WTC11 (cell line): ENCODE data around the gene CCDC136. TPM values are rescaled to one million over a fixed set of nuclear protein-coding genes. Genes with fewer than 3 reads are reported as not detected.

Source experiments
- ATAC-seq: fragments of 200-7000 bp; cut with Tn5 transposase; 2 replicates; pipeline ENCODE4 v1.10.0; 2021; ENCODE audit warnings: mild to moderate bottlenecking, moderate library complexity
- CTCF ChIA-PET: fragments of 300-600 bp; sonication (Branson Sonifier 250); formaldehyde crosslinking; loops from one replicate; lab custom pipeline; 2021; ENCODE audit warnings: antibody characterized with exemption; lab: Charles Lee
- POLR2A ChIA-PET: fragments of 350-600 bp; sonication (Branson Sonifier 250); formaldehyde crosslinking; loops from one replicate; lab custom pipeline; 2021; ENCODE audit warnings: antibody characterized with exemption; lab: Charles Lee
- DNase-seq: peaks from one replicate; pipeline ENCODE4 v3.0.0; 2021; ENCODE audit warnings: low spot score
- H3K27ac Mint-ChIP-seq: 2 replicates; pipeline ENCODE4 v1.8.0; 2021; ENCODE audit warnings: mixed read lengths
- H3K27me3 Mint-ChIP-seq: 2 replicates; pipeline ENCODE4 v1.8.0; 2021; ENCODE audit warnings: low read depth, mild to moderate bottlenecking, moderate library complexity, mixed read lengths
- H3K36me3 Mint-ChIP-seq: 2 replicates; pipeline ENCODE4 v1.8.0; 2021; ENCODE audit warnings: mixed read lengths
- H3K4me1 Mint-ChIP-seq: 2 replicates; pipeline ENCODE4 v1.8.0; 2022; ENCODE audit warnings: mixed read lengths
- H3K4me3 Mint-ChIP-seq: 2 replicates; pipeline ENCODE4 v1.8.0; 2021; ENCODE audit warnings: mild to moderate bottlenecking, moderate library complexity, mixed read lengths
- H3K9me3 Mint-ChIP-seq: 2 replicates; pipeline ENCODE4 v1.8.0; 2021; ENCODE audit warnings: mixed read lengths
- ELF4 ChIP-seq: sonication (generic); formaldehyde crosslinking; IDR thresholded peaks from 2 replicates; pipeline ENCODE4 v1.8.1; 2022; ENCODE audit warnings: low read depth, mild to moderate bottlenecking, moderate library complexity, missing genetic modification reagents
- FOXP1 ChIP-seq: sonication (generic); formaldehyde crosslinking; IDR thresholded peaks from 2 replicates; pipeline ENCODE4 v1.8.0; 2022; ENCODE audit warnings: missing genetic modification reagents, mild to moderate bottlenecking, moderate library complexity, borderline replicate concordance
- FOXP4 ChIP-seq: sonication (generic); formaldehyde crosslinking; IDR thresholded peaks from 2 replicates; pipeline ENCODE4 v1.8.0; 2022; ENCODE audit warnings: mild to moderate bottlenecking, missing genetic modification reagents
- GABPB1 ChIP-seq: sonication (generic); formaldehyde crosslinking; IDR thresholded peaks from 2 replicates; pipeline ENCODE4 v1.8.1; 2023; ENCODE audit warnings: mild to moderate bottlenecking, missing genetic modification reagents
- GRHL2 ChIP-seq: fragments of 250-450 bp; sonication (Bioruptor Pico); IDR thresholded peaks from 2 replicates; pipeline ENCODE4 v1.8.0; 2022; ENCODE audit warnings: mild to moderate bottlenecking, moderate library complexity; ENCODE audit not compliant: insufficient replicate concordance, severe bottlenecking
- IRF1 ChIP-seq: sonication (generic); formaldehyde crosslinking; IDR thresholded peaks from 2 replicates; pipeline ENCODE4 v1.8.0; 2023; ENCODE audit warnings: missing genetic modification reagents
- JUN ChIP-seq: sonication (generic); formaldehyde crosslinking; IDR thresholded peaks from 2 replicates; pipeline ENCODE4 v1.8.0; 2023; ENCODE audit warnings: mild to moderate bottlenecking, missing genetic modification reagents
- NFYB ChIP-seq: sonication (generic); formaldehyde crosslinking; conservative IDR thresholded peaks from 2 replicates; pipeline ENCODE4 v1.8.0; 2022; ENCODE audit warnings: low read depth, missing genetic modification reagents
- NR1H2 ChIP-seq: sonication (generic); formaldehyde crosslinking; IDR thresholded peaks from 2 replicates; pipeline ENCODE4 v1.9.0; 2021; ENCODE audit warnings: mild to moderate bottlenecking, moderate library complexity, missing genetic modification reagents
- RELA ChIP-seq: sonication (generic); formaldehyde crosslinking; IDR thresholded peaks from 2 replicates; pipeline ENCODE4 v1.8.1; 2022; ENCODE audit warnings: missing genetic modification reagents, mild to moderate bottlenecking, borderline replicate concordance
- SOX15 ChIP-seq: fragments of 250-450 bp; sonication (Bioruptor Pico); IDR thresholded peaks from 2 replicates; pipeline ENCODE4 v1.9.0; 2021; ENCODE audit warnings: mild to moderate bottlenecking
- ZNF121 ChIP-seq: sonication (generic); formaldehyde crosslinking; IDR thresholded peaks from 2 replicates; pipeline ENCODE4 v1.8.0; 2023; ENCODE audit warnings: missing genetic modification reagents
- ZNF263 ChIP-seq: sonication (generic); formaldehyde crosslinking; IDR thresholded peaks from 2 replicates; pipeline ENCODE4 v1.8.1; 2022; ENCODE audit warnings: low read depth, mild to moderate bottlenecking, moderate library complexity, missing genetic modification reagents
- ZNF317 ChIP-seq: sonication (generic); formaldehyde crosslinking; IDR thresholded peaks from 2 replicates; pipeline ENCODE4 v1.8.1; 2023; ENCODE audit warnings: low read depth, mild to moderate bottlenecking, moderate library complexity, missing genetic modification reagents, borderline replicate concordance
- ZNF416 ChIP-seq: fragments of 250-450 bp; sonication (Bioruptor Pico); IDR thresholded peaks from 2 replicates; pipeline ENCODE4 v1.9.0; 2021; ENCODE audit warnings: mild to moderate bottlenecking, inconsistent platforms
- ZNF423 ChIP-seq: fragments of 250-450 bp; sonication (Bioruptor Pico); IDR thresholded peaks from 2 replicates; pipeline ENCODE4 v2.1.2; 2022; ENCODE audit warnings: mild to moderate bottlenecking, moderate library complexity
- ZSCAN18 ChIP-seq: fragments of 250-450 bp; sonication (Bioruptor Pico); IDR thresholded peaks from 2 replicates; pipeline ENCODE4 v2.1.2; 2022; ENCODE audit warnings: mild to moderate bottlenecking, moderate library complexity
- total RNA-seq: library from RNA; stranded (reverse); gene quantifications from 3 replicates; pipeline ENCODE4 v1.2.3, GENCODE V29; 2021
- TF ChIP-seq, protein P1 (sequence below): sonication (generic); formaldehyde crosslinking; IDR thresholded peaks from 2 replicates; pipeline ENCODE4 v1.8.1; 2023; ENCODE audit warnings: mild to moderate bottlenecking, missing genetic modification reagents
- TF ChIP-seq, protein P2 (sequence below): sonication (generic); formaldehyde crosslinking; IDR thresholded peaks from 2 replicates; pipeline ENCODE4 v1.8.0; 2022; ENCODE audit warnings: missing genetic modification reagents
- TF ChIP-seq, protein P3 (sequence below): sonication (generic); formaldehyde crosslinking; IDR thresholded peaks from 2 replicates; pipeline ENCODE4 v1.8.1; 2022; ENCODE audit warnings: low read depth, mild to moderate bottlenecking, moderate library complexity, missing genetic modification reagents, borderline replicate concordance
- TF ChIP-seq, protein P4 (sequence below): sonication (generic); formaldehyde crosslinking; IDR thresholded peaks from 2 replicates; pipeline ENCODE4 v1.8.1; 2023; ENCODE audit warnings: mild to moderate bottlenecking, missing genetic modification reagents

CCDC136 gene
- total RNA-seq, 1 experiment from 2014 or later, result 51.0 TPM

- peaks cover 20% of the 10 kb centered on the region for H3K4me1 Mint-ChIP-seq
- ChIA-PET CTCF (interaction anchor here (0.6 to 4.5 kb wide), 8 partner anchors 9 to 509 kb away, joined by 3 to 44 read pairs (median 7); no protein-coding TSS in a partner anchor), POLR2A (interaction anchor here (0.7 kb wide), 1 partner anchor 42 kb away, joined by 3 read pairs; no protein-coding TSS in a partner anchor)
- peak; percentile 56 for ATAC-seq
- H3K9me3 Mint-ChIP-seq, result no peaks in the 10 kb centered on the region
- H3K27ac Mint-ChIP-seq, result no peak overlapping the region
- DNase-seq, result peak; percentile 62
- no peak for TF ChIP-seq JUN (CRISPR knock-in tag)
- TF ChIP-seq FOXP1 (CRISPR knock-in tag), result peak; percentile 40; the same call in 1 of the 2 replicates
- no peak for TF ChIP-seq ZNF263 (CRISPR knock-in tag)
- TF ChIP-seq ZNF423 (CRISPR knock-in tag), result peak; percentile 68
- TF ChIP-seq NR1H2 (CRISPR knock-in tag), result no peak
- 0 out of 2 replicates have a peak, but pooled peaks have one; percentile 16 for TF ChIP-seq ZNF121 (CRISPR knock-in tag)
- TF ChIP-seq GRHL2, result no peak
- 0 out of 2 replicates have a peak, but pooled peaks have one; percentile 62 for TF ChIP-seq FOXP4 (CRISPR knock-in tag)
- TF ChIP-seq RELA, result peak; percentile 64; the same call in 1 of the 2 replicates
- TF ChIP-seq ZNF317 (CRISPR knock-in tag), result peak; percentile 13; the same call in 1 of the 2 replicates
- no peak for TF ChIP-seq ZSCAN18
- 0 out of 2 replicates have a peak, but pooled peaks have one; percentile 52 for TF ChIP-seq IRF1 (CRISPR knock-in tag)
- TF ChIP-seq, protein P1, sequence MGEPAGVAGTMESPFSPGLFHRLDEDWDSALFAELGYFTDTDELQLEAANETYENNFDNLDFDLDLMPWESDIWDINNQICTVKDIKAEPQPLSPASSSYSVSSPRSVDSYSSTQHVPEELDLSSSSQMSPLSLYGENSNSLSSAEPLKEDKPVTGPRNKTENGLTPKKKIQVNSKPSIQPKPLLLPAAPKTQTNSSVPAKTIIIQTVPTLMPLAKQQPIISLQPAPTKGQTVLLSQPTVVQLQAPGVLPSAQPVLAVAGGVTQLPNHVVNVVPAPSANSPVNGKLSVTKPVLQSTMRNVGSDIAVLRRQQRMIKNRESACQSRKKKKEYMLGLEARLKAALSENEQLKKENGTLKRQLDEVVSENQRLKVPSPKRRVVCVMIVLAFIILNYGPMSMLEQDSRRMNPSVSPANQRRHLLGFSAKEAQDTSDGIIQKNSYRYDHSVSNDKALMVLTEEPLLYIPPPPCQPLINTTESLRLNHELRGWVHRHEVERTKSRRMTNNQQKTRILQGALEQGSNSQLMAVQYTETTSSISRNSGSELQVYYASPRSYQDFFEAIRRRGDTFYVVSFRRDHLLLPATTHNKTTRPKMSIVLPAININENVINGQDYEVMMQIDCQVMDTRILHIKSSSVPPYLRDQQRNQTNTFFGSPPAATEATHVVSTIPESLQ (CRISPR knock-in tag), result no peak
- TF ChIP-seq, protein P2, sequence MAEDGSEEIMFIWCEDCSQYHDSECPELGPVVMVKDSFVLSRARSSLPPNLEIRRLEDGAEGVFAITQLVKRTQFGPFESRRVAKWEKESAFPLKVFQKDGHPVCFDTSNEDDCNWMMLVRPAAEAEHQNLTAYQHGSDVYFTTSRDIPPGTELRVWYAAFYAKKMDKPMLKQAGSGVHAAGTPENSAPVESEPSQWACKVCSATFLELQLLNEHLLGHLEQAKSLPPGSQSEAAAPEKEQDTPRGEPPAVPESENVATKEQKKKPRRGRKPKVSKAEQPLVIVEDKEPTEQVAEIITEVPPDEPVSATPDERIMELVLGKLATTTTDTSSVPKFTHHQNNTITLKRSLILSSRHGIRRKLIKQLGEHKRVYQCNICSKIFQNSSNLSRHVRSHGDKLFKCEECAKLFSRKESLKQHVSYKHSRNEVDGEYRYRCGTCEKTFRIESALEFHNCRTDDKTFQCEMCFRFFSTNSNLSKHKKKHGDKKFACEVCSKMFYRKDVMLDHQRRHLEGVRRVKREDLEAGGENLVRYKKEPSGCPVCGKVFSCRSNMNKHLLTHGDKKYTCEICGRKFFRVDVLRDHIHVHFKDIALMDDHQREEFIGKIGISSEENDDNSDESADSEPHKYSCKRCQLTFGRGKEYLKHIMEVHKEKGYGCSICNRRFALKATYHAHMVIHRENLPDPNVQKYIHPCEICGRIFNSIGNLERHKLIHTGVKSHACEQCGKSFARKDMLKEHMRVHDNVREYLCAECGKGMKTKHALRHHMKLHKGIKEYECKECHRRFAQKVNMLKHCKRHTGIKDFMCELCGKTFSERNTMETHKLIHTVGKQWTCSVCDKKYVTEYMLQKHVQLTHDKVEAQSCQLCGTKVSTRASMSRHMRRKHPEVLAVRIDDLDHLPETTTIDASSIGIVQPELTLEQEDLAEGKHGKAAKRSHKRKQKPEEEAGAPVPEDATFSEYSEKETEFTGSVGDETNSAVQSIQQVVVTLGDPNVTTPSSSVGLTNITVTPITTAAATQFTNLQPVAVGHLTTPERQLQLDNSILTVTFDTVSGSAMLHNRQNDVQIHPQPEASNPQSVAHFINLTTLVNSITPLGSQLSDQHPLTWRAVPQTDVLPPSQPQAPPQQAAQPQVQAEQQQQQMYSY (CRISPR knock-in tag), result no peak
- TF ChIP-seq SOX15 (CRISPR knock-in tag), result no peak
- TF ChIP-seq NFYB (CRISPR knock-in tag), result no peak
- TF ChIP-seq GABPB1 (CRISPR knock-in tag), result no peak
- TF ChIP-seq ZNF416, result no peak
- TF ChIP-seq ELF4 (CRISPR knock-in tag), result peak; percentile 88; the same call in 1 of the 2 replicates
- TF ChIP-seq, protein P3, sequence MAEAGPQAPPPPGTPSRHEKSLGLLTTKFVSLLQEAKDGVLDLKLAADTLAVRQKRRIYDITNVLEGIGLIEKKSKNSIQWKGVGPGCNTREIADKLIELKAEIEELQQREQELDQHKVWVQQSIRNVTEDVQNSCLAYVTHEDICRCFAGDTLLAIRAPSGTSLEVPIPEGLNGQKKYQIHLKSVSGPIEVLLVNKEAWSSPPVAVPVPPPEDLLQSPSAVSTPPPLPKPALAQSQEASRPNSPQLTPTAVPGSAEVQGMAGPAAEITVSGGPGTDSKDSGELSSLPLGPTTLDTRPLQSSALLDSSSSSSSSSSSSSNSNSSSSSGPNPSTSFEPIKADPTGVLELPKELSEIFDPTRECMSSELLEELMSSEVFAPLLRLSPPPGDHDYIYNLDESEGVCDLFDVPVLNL (CRISPR knock-in tag), result 0 out of 2 replicates have a peak, but pooled peaks have one; percentile 39
- TF ChIP-seq, protein P4, sequence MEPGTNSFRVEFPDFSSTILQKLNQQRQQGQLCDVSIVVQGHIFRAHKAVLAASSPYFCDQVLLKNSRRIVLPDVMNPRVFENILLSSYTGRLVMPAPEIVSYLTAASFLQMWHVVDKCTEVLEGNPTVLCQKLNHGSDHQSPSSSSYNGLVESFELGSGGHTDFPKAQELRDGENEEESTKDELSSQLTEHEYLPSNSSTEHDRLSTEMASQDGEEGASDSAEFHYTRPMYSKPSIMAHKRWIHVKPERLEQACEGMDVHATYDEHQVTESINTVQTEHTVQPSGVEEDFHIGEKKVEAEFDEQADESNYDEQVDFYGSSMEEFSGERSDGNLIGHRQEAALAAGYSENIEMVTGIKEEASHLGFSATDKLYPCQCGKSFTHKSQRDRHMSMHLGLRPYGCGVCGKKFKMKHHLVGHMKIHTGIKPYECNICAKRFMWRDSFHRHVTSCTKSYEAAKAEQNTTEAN (CRISPR knock-in tag), result 0 out of 2 replicates have a peak, but pooled peaks have one; percentile 45
- peak overlapping the region; percentile 66 for H3K4me3 Mint-ChIP-seq
- H3K36me3 Mint-ChIP-seq, result peaks cover 9% of the 10 kb centered on the region
- H3K27me3 Mint-ChIP-seq, result peaks cover 49% of the 10 kb centered on the region
Observed at GRCh38 chr7:128869138-128869943, 77.6 kb downstream of the CCDC136 start.
